GM12875 (cell line): ENCODE measurements around the gene WASF2.

Experiments
- H3K4me3 ChIP-seq: one replicate; pipeline ENCODE4 v1.5.1; 2011; ENCODE audit warnings: low read depth, low read length, control low read depth
- TF ChIP-seq, protein P1 (sequence below): IDR thresholded peaks from 2 replicates; pipeline ENCODE4 v1.5.1; 2011; ENCODE audit warnings: low read depth, mild to moderate bottlenecking, control low read depth, inconsistent platforms, low read length, moderate library complexity, borderline replicate concordance; ENCODE audit not compliant: insufficient read depth

WASF2 gene

DNA sequence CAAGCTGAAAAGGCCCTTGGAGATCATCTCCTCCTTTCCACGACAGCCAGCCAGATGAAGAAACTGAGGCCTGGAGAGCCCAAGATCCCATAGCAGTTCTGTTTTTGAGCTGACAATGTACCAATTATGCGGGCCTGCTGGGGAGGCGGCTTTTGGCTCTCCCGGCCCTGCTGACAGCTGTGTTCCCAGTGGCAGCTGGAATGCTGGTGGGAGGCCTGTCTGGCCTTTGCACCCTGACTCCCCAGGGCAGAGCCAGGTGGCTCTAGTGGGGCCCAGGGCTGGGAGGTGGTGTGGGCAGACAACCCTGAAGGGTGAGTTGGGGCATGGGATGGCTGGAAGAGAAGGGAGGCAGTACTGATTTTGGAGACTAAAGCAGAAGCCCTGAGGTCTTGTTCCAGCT lies 30.7 kb upstream of the WASF2 start:
- H3K4me3 ChIP-seq: no peak overlapping the region
- TF ChIP-seq, protein P1, sequence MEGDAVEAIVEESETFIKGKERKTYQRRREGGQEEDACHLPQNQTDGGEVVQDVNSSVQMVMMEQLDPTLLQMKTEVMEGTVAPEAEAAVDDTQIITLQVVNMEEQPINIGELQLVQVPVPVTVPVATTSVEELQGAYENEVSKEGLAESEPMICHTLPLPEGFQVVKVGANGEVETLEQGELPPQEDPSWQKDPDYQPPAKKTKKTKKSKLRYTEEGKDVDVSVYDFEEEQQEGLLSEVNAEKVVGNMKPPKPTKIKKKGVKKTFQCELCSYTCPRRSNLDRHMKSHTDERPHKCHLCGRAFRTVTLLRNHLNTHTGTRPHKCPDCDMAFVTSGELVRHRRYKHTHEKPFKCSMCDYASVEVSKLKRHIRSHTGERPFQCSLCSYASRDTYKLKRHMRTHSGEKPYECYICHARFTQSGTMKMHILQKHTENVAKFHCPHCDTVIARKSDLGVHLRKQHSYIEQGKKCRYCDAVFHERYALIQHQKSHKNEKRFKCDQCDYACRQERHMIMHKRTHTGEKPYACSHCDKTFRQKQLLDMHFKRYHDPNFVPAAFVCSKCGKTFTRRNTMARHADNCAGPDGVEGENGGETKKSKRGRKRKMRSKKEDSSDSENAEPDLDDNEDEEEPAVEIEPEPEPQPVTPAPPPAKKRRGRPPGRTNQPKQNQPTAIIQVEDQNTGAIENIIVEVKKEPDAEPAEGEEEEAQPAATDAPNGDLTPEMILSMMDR: no peak

DNA sequence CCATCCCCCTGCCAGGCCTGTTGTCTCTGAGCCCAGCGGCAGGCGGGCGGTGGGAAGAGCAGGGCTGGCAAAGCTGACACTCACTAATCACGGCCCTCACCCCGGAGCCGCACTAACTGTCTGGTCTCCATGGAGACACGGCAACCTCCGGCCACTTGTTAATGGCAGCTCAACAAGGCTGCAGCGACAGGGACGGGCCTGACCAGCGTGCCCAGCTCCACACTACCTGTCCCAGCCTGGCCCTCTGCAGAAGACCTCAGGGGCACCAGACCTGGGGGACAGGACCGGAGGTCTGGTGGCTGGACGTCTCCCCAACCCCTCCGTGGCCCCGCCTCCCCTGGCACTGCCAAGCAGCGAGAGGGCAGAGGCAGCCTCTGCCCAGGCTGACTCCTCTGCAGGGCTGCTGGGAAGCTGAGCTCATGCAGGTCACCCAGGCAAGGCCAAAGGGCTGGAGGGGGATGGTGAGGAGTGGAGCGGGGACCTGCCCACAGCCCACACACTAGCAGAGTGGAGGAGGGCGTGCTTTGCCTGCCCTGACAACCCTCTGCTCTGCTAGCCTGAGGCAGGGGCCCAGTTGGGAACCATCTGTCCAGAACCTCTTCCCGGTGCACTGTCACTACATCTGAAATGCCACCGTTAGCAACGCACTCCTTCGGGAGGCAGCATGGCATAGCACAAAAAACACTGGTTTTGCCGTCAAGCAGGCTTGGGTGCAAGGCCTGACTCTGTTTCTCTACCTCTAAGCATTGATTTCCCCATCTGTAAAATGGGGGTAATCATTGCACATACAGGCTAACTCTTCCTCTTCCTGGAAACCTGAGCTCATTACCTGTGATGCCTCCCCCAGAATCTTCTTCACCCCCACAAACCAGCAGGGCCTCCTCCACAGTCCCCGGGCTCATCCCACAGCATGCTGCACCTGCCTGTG lies 29.6 kb upstream of the WASF2 start:
- TF ChIP-seq, protein P1: no peak
- no peak overlapping the region for H3K4me3 ChIP-seq

DNA sequence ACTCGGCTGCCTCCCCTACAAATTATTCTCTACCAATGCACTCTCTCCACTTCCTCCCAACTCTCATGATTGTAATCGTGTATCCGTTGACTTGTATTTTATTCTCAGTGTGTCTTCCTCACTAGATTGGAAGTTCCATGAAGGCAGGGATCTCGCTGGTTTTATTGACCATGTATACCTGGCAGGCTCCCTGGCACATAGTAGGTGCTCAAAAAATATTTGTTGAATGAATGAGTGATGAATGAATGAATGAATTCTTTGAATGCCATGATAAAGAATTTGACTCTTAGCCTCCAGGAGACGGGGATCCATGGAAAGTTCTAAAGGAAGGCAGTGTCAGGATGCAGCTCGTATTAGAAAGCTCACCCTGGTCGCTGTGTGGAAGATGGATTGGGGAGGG lies 28.8 kb upstream of the WASF2 start:
- TF ChIP-seq, protein P1: no peak
- H3K4me3 ChIP-seq: no peak overlapping the region

DNA sequence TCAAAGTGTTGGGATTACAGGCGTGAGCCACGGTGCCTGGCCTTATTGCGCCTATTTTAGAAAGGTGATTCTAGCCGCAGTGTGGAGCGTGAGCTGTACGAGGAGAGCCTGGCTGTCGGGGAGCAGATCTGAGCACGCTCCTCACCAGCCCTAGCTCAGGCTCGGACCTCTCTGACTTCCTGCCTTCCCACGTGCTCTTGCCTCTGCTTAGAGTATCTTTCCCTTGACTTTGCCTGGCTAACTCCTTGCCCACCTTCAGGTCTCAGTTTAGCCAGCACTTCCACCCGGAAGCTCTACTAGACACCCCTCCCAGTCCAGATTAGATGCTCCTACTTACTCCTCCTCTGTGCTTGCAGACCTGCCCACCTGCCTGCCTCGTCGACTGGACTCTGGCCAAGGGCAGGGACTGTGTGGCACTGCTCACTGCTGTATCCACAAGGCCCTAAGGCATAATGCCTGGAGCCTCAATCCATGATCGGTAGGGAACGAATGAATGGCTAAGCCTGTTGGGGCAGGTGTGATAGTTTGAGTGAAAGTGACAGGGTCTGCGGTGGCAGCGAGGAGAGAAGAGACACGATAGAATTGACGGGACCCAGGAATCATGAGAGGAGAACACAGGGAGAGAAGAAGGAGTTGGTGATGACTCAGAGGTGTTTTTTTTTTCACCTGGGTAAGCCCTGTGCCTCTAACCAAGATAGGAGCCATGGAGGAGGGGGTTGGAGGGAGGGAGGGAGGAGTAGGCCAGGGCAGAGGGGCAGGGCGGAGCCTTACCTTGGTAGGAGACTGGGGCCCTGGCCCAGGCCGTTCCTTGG lies 28.1 kb upstream of the WASF2 start:
- TF ChIP-seq, protein P1: no peak
- H3K4me3 ChIP-seq: no peak overlapping the region

DNA sequence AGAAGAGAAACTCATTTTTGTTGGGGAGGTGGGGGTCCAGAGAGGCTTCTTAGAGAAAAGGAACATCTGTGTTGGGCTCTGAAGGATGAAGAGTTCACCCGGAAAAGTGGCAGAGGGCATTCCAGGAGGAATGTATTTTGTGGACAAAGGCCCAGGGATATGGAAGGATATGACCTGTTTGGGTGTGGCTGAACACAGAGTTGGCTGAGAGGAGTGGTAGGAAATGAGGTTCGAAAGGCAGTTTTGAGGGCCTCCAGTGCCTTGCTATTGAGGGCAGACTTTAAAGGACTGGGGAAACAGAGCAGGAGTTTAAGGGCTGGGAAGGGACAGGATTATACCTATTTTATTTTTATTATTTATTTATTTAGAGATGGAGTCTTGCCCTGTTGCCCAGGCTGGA lies 27.3 kb upstream of the WASF2 start:
- no peak overlapping the region for H3K4me3 ChIP-seq
- TF ChIP-seq, protein P1: no peak

DNA sequence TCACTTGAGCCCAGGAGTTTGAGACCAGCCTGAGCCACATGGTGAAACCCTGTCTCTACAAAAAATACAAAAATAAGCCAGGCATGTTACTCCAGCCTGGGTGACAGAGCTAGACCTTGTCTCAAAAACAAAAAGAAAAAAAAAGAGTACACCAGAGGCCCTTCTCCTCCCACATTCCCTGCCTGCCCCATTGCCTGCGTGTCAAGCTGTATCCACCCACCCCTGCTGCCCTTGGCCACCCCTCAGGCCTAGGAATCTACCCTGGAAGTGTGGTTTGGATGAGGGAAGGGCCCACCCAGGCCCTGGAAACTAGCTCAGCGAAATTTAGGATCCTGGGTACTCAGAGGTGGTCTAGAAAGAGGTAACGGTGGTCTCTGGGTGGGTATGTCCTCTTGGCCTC lies 25.7 kb upstream of the WASF2 start:
- TF ChIP-seq, protein P1: no peak
- no peak overlapping the region for H3K4me3 ChIP-seq

DNA sequence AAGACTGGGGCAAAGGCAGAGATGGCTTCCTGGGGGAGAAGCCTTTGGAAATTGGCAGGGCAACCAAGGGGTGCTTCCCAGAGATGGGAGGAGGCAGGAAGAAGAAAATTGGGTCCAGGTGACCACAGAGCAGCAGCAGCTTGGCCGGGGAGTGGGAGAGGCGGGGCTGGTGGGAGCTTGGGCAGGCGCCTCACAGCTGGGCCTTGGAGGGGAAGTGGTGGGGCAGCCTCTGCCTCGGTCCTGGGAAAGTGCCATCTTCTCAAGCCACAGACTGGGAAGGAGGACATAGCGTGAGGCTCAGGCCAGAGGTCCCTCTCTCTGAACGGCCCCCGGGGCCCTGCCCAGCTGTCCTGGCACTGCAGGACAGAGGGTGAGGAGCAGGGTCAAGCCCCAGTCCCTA lies 24.0 kb upstream of the WASF2 start:
- H3K4me3 ChIP-seq: no peak overlapping the region
- TF ChIP-seq, protein P1: no peak
